Measurements from ENCODE around the gene SPATA31C1. TPM values are rescaled to one million over a fixed set of nuclear protein-coding genes. Genes with fewer than 3 reads are reported as not detected.

SPATA31C1 gene
- total and polyA plus RNA-seq, 2 of the 8 experiments (the other 6 are each of a cell fraction or from before 2014, with no cell fraction given) = 0.15 TPM; not detected in 1

GRCh38 chr9:87876708-87877107 is 41.1 kb upstream of the SPATA31C1 start:
- H3K4me1 ChIP-seq (replicated peaks in 1 of 4; ENCODE audit: control insufficient read depth in 3 of 4, insufficient read depth in 4 of 4, low read length in 3 of 4) = peaks cover 0 to 3% (median under 1%) of the 10 kb centered on the region in 4 experiments; a peak in 2 of 7 replicates
- ChIA-PET POLR2A (ENCODE audit: partially characterized antibody) (no interaction called here), CTCF (ENCODE audit: partially characterized antibody) (interaction anchor here (0.7 to 2.1 kb wide), 3 partner anchors 13 to 198 kb away, joined by 3 to 4 read pairs (median 3); no protein-coding TSS in a partner anchor)
- H2BK5ac ChIP-seq (ENCODE audit: low read depth, low read length) = no peak overlapping the region
- no peak overlapping the region for H2BK20ac ChIP-seq (ENCODE audit: low read length)
- H2AK5ac ChIP-seq (ENCODE audit: low read depth, low read length) = peak overlapping the region; percentile 48; the same call in 1 of the 2 replicates
- no peak overlapping the region for H3K14ac ChIP-seq (ENCODE audit: insufficient read length)
- H2BK15ac ChIP-seq (ENCODE audit: low read length) = no peak overlapping the region
- H3K4me2 ChIP-seq (ENCODE audit: insufficient read depth in 1 of 2, low read depth in 2 of 2, low read length in 2 of 2) = no peak overlapping the region
- no peak overlapping the region for H3K18ac ChIP-seq (ENCODE audit: extremely low read depth, low read length)
- H3K23ac ChIP-seq (ENCODE audit: insufficient read length) = no peak overlapping the region
- H2BK12ac ChIP-seq (ENCODE audit: low read depth, low read length) = peak overlapping the region; percentile 80; the same call in 1 of the 2 replicates
- no peak overlapping the region for H3K4me3 ChIP-seq (ENCODE audit: extremely low read depth in 1 of 4, insufficient read depth in 2 of 4, low read depth in 3 of 4, low read length in 4 of 4)
- 97% methylated on average over 5 of the region's 5 CpGs; no CpG with 5 or more reads in 1 of the 2 experiments for WGBS, 2 experiments (ENCODE audit: extremely low coverage in 1 of 2, insufficient coverage in 1 of 2, insufficient read length in 1 of 2, insufficient replicate concordance in 2 of 2, low coverage in 1 of 2, low lambda C conversion rate in 2 of 2, missing lambda C conversion rate in 1 of 2)
- H3K79me1 ChIP-seq (ENCODE audit: low read depth, low read length) = no peaks in the 10 kb centered on the region
- no peak overlapping the region for H2AFZ ChIP-seq (ENCODE audit: low read length)
- H4K91ac ChIP-seq (replicated peaks; ENCODE audit: insufficient read length, low read length) = no peak overlapping the region
- H3K9ac ChIP-seq (replicated peaks in 1 of 4; ENCODE audit: extremely low read depth in 1 of 4, low read depth in 3 of 4, low read length in 3 of 4) = no peak overlapping the region
- no peak overlapping the region for H3K56ac ChIP-seq (replicated peaks; ENCODE audit: insufficient read length, low read depth, low read length)
- no peak overlapping the region for H2BK120ac ChIP-seq (replicated peaks; ENCODE audit: low read depth, low read length)
- FAIRE-seq (no peak), DNase-seq (ENCODE audit: low read depth in 1 of 2, low spot score in 2 of 2) (no peak)
- H3K27me3 ChIP-seq (replicated peaks in 1 of 4; ENCODE audit: control insufficient read depth in 3 of 4, extremely low read depth in 1 of 4, insufficient read depth in 3 of 4, low read length in 3 of 4) = no peaks in the 10 kb centered on the region; a peak in 1 of 7 replicates
- H4K5ac ChIP-seq (ENCODE audit: insufficient read length, low read depth, low read length) = no peak overlapping the region
- no peaks in the 10 kb centered on the region for H4K20me1 ChIP-seq (replicated peaks in 1 of 2; ENCODE audit: control insufficient read depth in 1 of 2, insufficient read depth in 2 of 2, low read length in 2 of 2)
- no peaks in the 10 kb centered on the region for H3K36me3 ChIP-seq (ENCODE audit: control insufficient read depth in 2 of 4, insufficient read depth in 4 of 4, low read length in 3 of 4)
- no peak overlapping the region for H4K8ac ChIP-seq (ENCODE audit: extremely low read depth, insufficient read depth, low read length)
- no peaks in the 10 kb centered on the region; the same call in 1 of the 2 replicates for H3K23me2 ChIP-seq (ENCODE audit: low read depth, low read length)
- no peaks in the 10 kb centered on the region; a peak in 1 of 4 replicates for H3K9me3 ChIP-seq (ENCODE audit: insufficient read depth in 2 of 2, low read depth in 1 of 2, low read length in 1 of 2)
- no peaks in the 10 kb centered on the region for H3K79me2 ChIP-seq (ENCODE audit: control insufficient read depth in 1 of 2, insufficient read depth in 2 of 2, low read length in 2 of 2)
- no peak overlapping the region for H3K4ac ChIP-seq (replicated peaks; ENCODE audit: insufficient read length, low read depth, low read length)
- H3K27ac ChIP-seq (ENCODE audit: low read depth, low read length) = no peak overlapping the region
- TF ChIP-seq SIX5 (IDR thresholded peaks at IDR 0.05; ENCODE audit: low read depth, low read length) = no peak
- TF ChIP-seq GABPA (IDR thresholded peaks at IDR 0.05; ENCODE audit: borderline replicate concordance, insufficient read depth, low read length) = no peak
- no peak for TF ChIP-seq EZH2 (IDR thresholded peaks at IDR 0.05; ENCODE audit: low read depth, low read length, severe bottlenecking)
- no peak for TF ChIP-seq HDAC6 (IDR thresholded peaks at IDR 0.05; ENCODE audit: low read depth, low read length)
- TF ChIP-seq MAFK (IDR thresholded peaks at IDR 0.05; ENCODE audit: low read depth, low read length) = no peak
- TF ChIP-seq HDAC2 (IDR thresholded peaks at IDR 0.05; ENCODE audit: borderline replicate concordance in 1 of 2, low read depth in 2 of 2, low read length in 2 of 2) = no peak
- TF ChIP-seq JUND (IDR thresholded peaks at IDR 0.05; ENCODE audit: low read length) = no peak
- no peak for TF ChIP-seq SUZ12 (IDR thresholded peaks at IDR 0.05; ENCODE audit: low read length)
- no peak for TF ChIP-seq RFX5 (IDR thresholded peaks at IDR 0.05; ENCODE audit: borderline replicate concordance, low read depth, low read length)
- TF ChIP-seq POLR2AphosphoS5 (IDR thresholded peaks at IDR 0.05; ENCODE audit: low read depth, low read length) = no peak
- TF ChIP-seq RXRA (IDR thresholded peaks at IDR 0.05; ENCODE audit: insufficient read depth, low read depth, low read length) = no peak
- TF ChIP-seq CTBP2 (IDR thresholded peaks at IDR 0.05; ENCODE audit: borderline replicate concordance, insufficient read depth, insufficient read length, low read length) = no peak
- no peak for TF ChIP-seq SP1 (IDR thresholded peaks at IDR 0.05; ENCODE audit: low read depth, low read length)
- no peak for TF ChIP-seq YY1 (IDR thresholded peaks at IDR 0.05; ENCODE audit: low read depth, low read length)
